Thoracic aorta (tissue), 2 donors: ENCODE results near the gene CELA3B. TPM values are rescaled to one million over a fixed set of nuclear protein-coding genes. Genes with fewer than 3 reads are reported as not detected.
A peak's percentile ranks its signal among the peaks of the same experiment; 100 is the strongest.
"Not testable (repeated sequence)": the region's sequence is repeated elsewhere in the genome, so short reads cannot be mapped to it uniquely, and the experiment has no call there.

ENCODE experiments used
- ATAC-seq: fragments of 150-250 bp; one replicate; pipeline ENCODE4 v1.8.0; 2017; ENCODE audit warnings: low read depth; ENCODE audit not compliant: insufficient number of reproducible peaks, low FRiP score
- DNase-seq: peaks from one replicate; pipeline ENCODE4 v3.0.0-alpha.2; 2020; ENCODE audit warnings: low spot score
- H3K27ac ChIP-seq, 2 donors: fragments of 200-600 bp; sonication (generic); 1 replicate in 1 of 2; 2 replicates in 1 of 2; pipeline ENCODE4 v1.5.1; 2016; ENCODE audit warnings: mild to moderate bottlenecking in 2 of 2, moderate library complexity in 2 of 2
- H3K27me3 ChIP-seq: fragments of 200-600 bp; sonication (generic); replicated peaks from 2 replicates; pipeline ENCODE4 v1.6.0; 2016; ENCODE audit warnings: mild to moderate bottlenecking; ENCODE audit not compliant: insufficient read depth
- H3K36me3 ChIP-seq: fragments of 200-600 bp; sonication (generic); one replicate; pipeline ENCODE4 v1.5.1; 2016
- H3K4me1 ChIP-seq, 2 donors: fragments of 200-600 bp; sonication (generic); 1 replicate in 1 of 2; 2 replicates in 1 of 2; pipeline versions ENCODE4 v1.5.1 to v1.6.0; 2016; ENCODE audit warnings: low read depth in 2 of 2, mild to moderate bottlenecking in 1 of 2; ENCODE audit not compliant: control insufficient read depth in 1 of 2
- H3K4me3 ChIP-seq: fragments of 200-600 bp; sonication (generic); 2 replicates; pipeline ENCODE4 v1.5.1; 2016; ENCODE audit warnings: mild to moderate bottlenecking
- H3K9me3 ChIP-seq: fragments of 200-600 bp; sonication (generic); 2 replicates; pipeline ENCODE4 v1.5.1; 2016
- total RNA-seq, 2 donors: library from RNA; depleted of rRNA; stranded (reverse); fragments of >200 nt; gene quantifications; one replicate each; pipeline versions ENCODE4 v1.1.0 to v1.2.3, GENCODE V29; 2016
- TF ChIP-seq, protein P1 (sequence below): fragments of 200-600 bp; sonication (generic); IDR thresholded peaks from one replicate; pipeline ENCODE4 v1.5.1; 2019; ENCODE audit warnings: antibody characterized with exemption

CELA3B gene
- total RNA-seq, 2 donors from 2014 or later, result 2.0 TPM; not detected in 1

- no peak overlapping the region for H3K4me3 ChIP-seq
- ATAC-seq (peak; percentile 76), DNase-seq (peak; percentile 47)
- H3K9me3 ChIP-seq, result no peaks in the 10 kb centered on the region
- TF ChIP-seq, protein P1, sequence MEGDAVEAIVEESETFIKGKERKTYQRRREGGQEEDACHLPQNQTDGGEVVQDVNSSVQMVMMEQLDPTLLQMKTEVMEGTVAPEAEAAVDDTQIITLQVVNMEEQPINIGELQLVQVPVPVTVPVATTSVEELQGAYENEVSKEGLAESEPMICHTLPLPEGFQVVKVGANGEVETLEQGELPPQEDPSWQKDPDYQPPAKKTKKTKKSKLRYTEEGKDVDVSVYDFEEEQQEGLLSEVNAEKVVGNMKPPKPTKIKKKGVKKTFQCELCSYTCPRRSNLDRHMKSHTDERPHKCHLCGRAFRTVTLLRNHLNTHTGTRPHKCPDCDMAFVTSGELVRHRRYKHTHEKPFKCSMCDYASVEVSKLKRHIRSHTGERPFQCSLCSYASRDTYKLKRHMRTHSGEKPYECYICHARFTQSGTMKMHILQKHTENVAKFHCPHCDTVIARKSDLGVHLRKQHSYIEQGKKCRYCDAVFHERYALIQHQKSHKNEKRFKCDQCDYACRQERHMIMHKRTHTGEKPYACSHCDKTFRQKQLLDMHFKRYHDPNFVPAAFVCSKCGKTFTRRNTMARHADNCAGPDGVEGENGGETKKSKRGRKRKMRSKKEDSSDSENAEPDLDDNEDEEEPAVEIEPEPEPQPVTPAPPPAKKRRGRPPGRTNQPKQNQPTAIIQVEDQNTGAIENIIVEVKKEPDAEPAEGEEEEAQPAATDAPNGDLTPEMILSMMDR, result no peak
- peak overlapping the region; percentile 72 to 75 for H3K27ac ChIP-seq
- H3K27me3 ChIP-seq, result no peaks in the 10 kb centered on the region
- H3K4me1 ChIP-seq, result peaks cover 5 to 23% of the 10 kb centered on the region in 2 donors
- no peaks in the 10 kb centered on the region for H3K36me3 ChIP-seq
These were observed 19.9 kb upstream of the CELA3B start for GRCh38 chr1:21956720-21957552.

- Histone ChIP-seq H3K4me3 (no peak overlapping the region), H3K9me3 (no peaks in the 10 kb centered on the region), H3K36me3 (no peaks in the 10 kb centered on the region), H3K4me1 (peaks cover 5 to 13% of the 10 kb centered on the region in 2 donors), H3K27ac (no peak overlapping the region), H3K27me3 (no peaks in the 10 kb centered on the region)
- ATAC-seq, result no peak
- TF ChIP-seq, protein P1, result no peak
- DNase-seq, result no peak
These were observed 15.5 kb upstream of the CELA3B start for GRCh38 chr1:21961337-21961736.

GRCh38 chr1:21961799-21962198 is 15.0 kb upstream of the CELA3B start:
- H3K9me3 ChIP-seq, result no peaks in the 10 kb centered on the region
- H3K27me3 ChIP-seq, result no peaks in the 10 kb centered on the region
- no peak overlapping the region for H3K27ac ChIP-seq
- H3K4me1 ChIP-seq, result peaks cover 5 to 8% of the 10 kb centered on the region in 2 donors
- H3K4me3 ChIP-seq, result no peak overlapping the region
- TF ChIP-seq, protein P1, result no peak
- no peak for DNase-seq
- no peak for ATAC-seq
- no peaks in the 10 kb centered on the region for H3K36me3 ChIP-seq

GRCh38 chr1:21963477-21964217 is 13.2 kb upstream of the CELA3B start:
- H3K4me1 ChIP-seq, result no peaks in the 10 kb centered on the region
- TF ChIP-seq, protein P1, result peak; percentile 92
- ATAC-seq (peak; percentile 73), DNase-seq (peak; percentile 37)
- H3K36me3 ChIP-seq, result no peaks in the 10 kb centered on the region
- no peak overlapping the region for H3K4me3 ChIP-seq
- no peaks in the 10 kb centered on the region for H3K9me3 ChIP-seq
- H3K27ac ChIP-seq, result no peak overlapping the region
- no peaks in the 10 kb centered on the region for H3K27me3 ChIP-seq

GRCh38 chr1:21966247-21967000 is 10.4 kb upstream of the CELA3B start:
- TF ChIP-seq, protein P1, result no peak
- no peak for ATAC-seq
- Histone ChIP-seq H3K27ac (no peak overlapping the region), H3K9me3 (no peaks in the 10 kb centered on the region), H3K4me1 (no peaks in the 10 kb centered on the region), H3K27me3 (no peaks in the 10 kb centered on the region), H3K36me3 (no peaks in the 10 kb centered on the region), H3K4me3 (no peak overlapping the region)
- no peak for DNase-seq

DNA sequence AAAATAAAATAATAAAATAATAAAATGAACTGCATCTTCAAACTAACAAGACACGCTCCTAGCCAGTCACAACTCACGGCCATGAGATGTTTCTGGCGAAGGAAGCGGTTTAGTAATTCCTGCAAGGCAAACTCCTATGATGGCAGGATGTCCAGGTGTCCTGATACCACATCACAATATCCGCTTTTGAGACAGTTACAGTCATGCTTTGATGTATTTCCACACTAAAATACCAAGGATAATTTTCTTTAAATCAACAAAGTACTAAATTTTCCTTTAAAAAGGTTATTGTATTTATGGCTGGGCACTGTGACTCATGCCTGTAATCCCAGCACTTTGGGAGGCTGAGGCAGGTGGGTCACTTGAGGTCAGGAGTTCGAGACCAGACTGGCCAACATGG is 9.6 kb upstream of the CELA3B start:
- H3K36me3 ChIP-seq, H3K9me3 ChIP-seq, ATAC-seq, H3K27ac ChIP-seq, DNase-seq, H3K27me3 ChIP-seq, H3K4me3 ChIP-seq, H3K4me1 ChIP-seq: not testable (repeated sequence)

GRCh38 chr1:21969066-21969465 is 7.8 kb upstream of the CELA3B start:
- H3K36me3 ChIP-seq, H3K27me3 ChIP-seq, H3K4me3 ChIP-seq, H3K4me1 ChIP-seq, H3K9me3 ChIP-seq, H3K27ac ChIP-seq, ATAC-seq, DNase-seq: not testable (repeated sequence)
